Left renal cortex interstitium (tissue), 4 donors: ENCODE data around the gene PCDHB12. TPM values are rescaled to one million over a fixed set of nuclear protein-coding genes. Genes with fewer than 3 reads are reported as not detected.

Experiments
- DNase-seq, 4 donors: peaks; one replicate each; pipeline ENCODE4 v3.0.0-alpha.2; 2013; ENCODE audit warnings: low read depth in 4 of 4, low spot score in 2 of 4, missing footprints in 1 of 4
- polyA plus RNA-seq, 4 donors: library from polyadenylated mRNA; unstranded; fragments of 120-200 nt; gene quantifications; one replicate each; pipeline ENCODE4 v1.2.1, GENCODE V29; 2013; ENCODE audit not compliant: insufficient read length in 4 of 4

PCDHB12 gene
- polyA plus RNA-seq, 4 donors: 4.7 to 6.3 (median 5.5) TPM

DNA sequence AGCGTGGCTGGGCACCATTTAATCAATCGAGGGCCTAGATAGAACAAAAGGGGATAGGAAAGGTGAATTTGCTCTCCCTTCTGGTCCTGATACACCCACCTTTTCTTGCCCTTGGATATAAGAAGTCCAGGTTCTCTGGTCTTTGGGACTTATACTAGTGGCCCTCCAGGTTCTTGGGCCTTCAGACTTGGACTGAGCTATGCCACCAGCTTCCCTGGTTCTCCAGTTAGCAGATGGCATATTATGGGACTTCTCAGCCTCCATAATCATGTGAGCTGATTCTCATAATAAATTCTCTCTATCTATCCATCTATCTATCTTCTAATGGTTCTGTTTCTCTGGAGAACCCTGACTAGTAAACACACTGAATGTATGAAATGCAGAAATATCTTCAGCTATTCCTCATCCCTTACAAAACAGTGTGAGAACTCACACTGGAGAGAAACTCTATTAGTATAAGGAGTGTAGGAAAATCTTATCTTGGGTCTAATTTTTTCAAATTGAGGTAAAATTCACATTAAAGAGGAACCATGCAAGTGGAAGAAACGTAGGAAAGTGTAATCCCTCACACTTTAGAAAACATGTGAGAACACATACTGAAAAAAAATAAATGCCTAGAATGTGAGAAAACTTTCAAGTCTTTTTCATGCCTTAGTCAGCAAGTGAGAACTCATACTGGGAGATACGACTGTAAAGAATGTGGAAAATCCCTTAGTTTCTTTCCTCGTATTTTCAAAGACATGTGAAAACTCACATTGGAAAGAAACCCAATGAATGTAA is 52.1 kb downstream of the PCDHB12 start:
- DNase-seq: no peak

DNA sequence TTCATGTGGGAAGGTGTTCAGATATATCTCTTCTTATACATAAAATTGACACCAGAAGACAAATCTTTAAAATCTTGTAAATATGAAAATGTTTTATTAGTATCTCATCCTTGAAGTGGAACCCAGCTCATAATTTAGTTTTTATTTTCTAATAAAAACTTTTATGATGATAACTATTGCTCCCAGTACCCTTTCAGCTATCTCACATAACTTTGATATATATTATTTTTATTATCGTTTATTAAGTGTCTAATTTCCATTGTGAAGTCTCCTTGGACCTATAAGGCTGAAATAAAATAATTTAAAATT is 52.7 kb downstream of the PCDHB12 start:
- no peak for DNase-seq

Other genes starting within 250 kb of the PCDHB12 start
- gene PCDHAC2, start 242.2 kb upstream of the PCDHB12 start, polyA plus RNA-seq: under 1 TPM; 0.49 to 0.69 (median 0.62) TPM
- gene PCDHB1, start 157.3 kb upstream of the PCDHB12 start, polyA plus RNA-seq: under 1 TPM; 0.08 to 0.10 (median 0.09) TPM
- 1 to 10 TPM; 3.9 to 8.5 (median 6.3) TPM for gene PCDHB2, start 114.1 kb upstream of the PCDHB12 start, polyA plus RNA-seq
- gene PCDHB3, start 108.2 kb upstream of the PCDHB12 start, polyA plus RNA-seq: 1 to 10 TPM; 3.0 to 4.7 (median 3.5) TPM
- 1 to 10 TPM; 1.3 to 2.0 (median 2.0) TPM for gene PCDHB4, start 86.9 kb upstream of the PCDHB12 start, polyA plus RNA-seq
- 10 to 100 TPM in 1 of 4 donors, 1 to 10 TPM in 3; 5.2 to 10.2 (median 7.8) TPM for gene PCDHB5, start 73.5 kb upstream of the PCDHB12 start, polyA plus RNA-seq
- 1 to 10 TPM; 2.6 to 4.1 (median 3.2) TPM for gene PCDHB6, start 58.7 kb upstream of the PCDHB12 start, polyA plus RNA-seq
- 1 to 10 TPM; 4.5 to 7.1 (median 5.0) TPM for gene PCDHB7, start 36.1 kb upstream of the PCDHB12 start, polyA plus RNA-seq
- 1 to 10 TPM; 1.5 to 4.5 (median 2.8) TPM for gene PCDHB8, start 30.9 kb upstream of the PCDHB12 start, polyA plus RNA-seq
- gene PCDHB16, start 26.3 kb upstream of the PCDHB12 start, polyA plus RNA-seq: 1 to 10 TPM; 4.4 to 8.8 (median 7.3) TPM
- gene PCDHB9, start 21.6 kb upstream of the PCDHB12 start, polyA plus RNA-seq: 1 to 10 TPM; 3.5 to 4.4 (median 4.1) TPM
- 1 to 10 TPM; 5.5 to 9.8 (median 6.6) TPM for gene PCDHB10, start 16.4 kb upstream of the PCDHB12 start, polyA plus RNA-seq
- 1 to 10 TPM; 4.9 to 6.0 (median 5.6) TPM for gene PCDHB11, start 9.1 kb upstream of the PCDHB12 start, polyA plus RNA-seq
- 1 to 10 TPM; 5.0 to 7.6 (median 5.4) TPM for gene PCDHB13, start 5.2 kb downstream of the PCDHB12 start, polyA plus RNA-seq
- 10 to 100 TPM in 2 of 4 donors, 1 to 10 TPM in 2; 8.8 to 10.2 (median 9.8) TPM for gene PCDHB14, start 14.6 kb downstream of the PCDHB12 start, polyA plus RNA-seq
- gene PCDHB15, start 36.7 kb downstream of the PCDHB12 start, polyA plus RNA-seq: 10 to 100 TPM; 11.1 to 16.0 (median 15.0) TPM
- gene SLC25A2, start 95.3 kb downstream of the PCDHB12 start, polyA plus RNA-seq: under 1 TPM in 1 of 4 donors, not detected in 3; 0.14 TPM
- 100 to 1,000 TPM; 135 to 190 (median 151) TPM for gene TAF7, start 112.1 kb downstream of the PCDHB12 start, polyA plus RNA-seq
- gene PCDHGA1, start 121.8 kb downstream of the PCDHB12 start, polyA plus RNA-seq: 1 to 10 TPM in 3 of 4 donors, under 1 TPM in 1; 0.93 to 1.0 (median 1.0) TPM
- gene PCDHGA2, start 130.0 kb downstream of the PCDHB12 start, polyA plus RNA-seq: 1 to 10 TPM; 4.8 to 8.4 (median 7.6) TPM
- gene PCDHGA3, start 135.1 kb downstream of the PCDHB12 start, polyA plus RNA-seq: 1 to 10 TPM; 1.6 to 4.1 (median 3.0) TPM
- 1 to 10 TPM; 1.6 to 2.2 (median 1.8) TPM for gene PCDHGB1, start 141.4 kb downstream of the PCDHB12 start, polyA plus RNA-seq
- gene PCDHGA4, start 146.3 kb downstream of the PCDHB12 start, polyA plus RNA-seq: 1 to 10 TPM; 2.1 to 3.0 (median 2.5) TPM
- 1 to 10 TPM; 3.2 to 4.9 (median 3.8) TPM for gene PCDHGB2, start 151.3 kb downstream of the PCDHB12 start, polyA plus RNA-seq
- 1 to 10 TPM; 2.5 to 3.0 (median 2.8) TPM for gene PCDHGA5, start 155.4 kb downstream of the PCDHB12 start, polyA plus RNA-seq
- gene PCDHGB3, start 161.5 kb downstream of the PCDHB12 start, polyA plus RNA-seq: 1 to 10 TPM; 1.9 to 2.9 (median 2.2) TPM
- 1 to 10 TPM; 5.7 to 8.9 (median 7.1) TPM for gene PCDHGA6, start 165.2 kb downstream of the PCDHB12 start, polyA plus RNA-seq
- gene PCDHGA7, start 174.0 kb downstream of the PCDHB12 start, polyA plus RNA-seq: 1 to 10 TPM; 2.0 to 2.6 (median 2.3) TPM
- gene PCDHGB4, start 179.0 kb downstream of the PCDHB12 start, polyA plus RNA-seq: 1 to 10 TPM; 4.4 to 6.1 (median 5.8) TPM
- gene PCDHGA8, start 183.9 kb downstream of the PCDHB12 start, polyA plus RNA-seq: under 1 TPM; 0.46 to 0.55 (median 0.51) TPM
- 10 to 100 TPM in 2 of 4 donors, 1 to 10 TPM in 2; 8.8 to 10.6 (median 10.0) TPM for gene PCDHGB5, start 189.2 kb downstream of the PCDHB12 start, polyA plus RNA-seq
- 1 to 10 TPM; 5.0 to 6.4 (median 5.3) TPM for gene PCDHGA9, start 194.1 kb downstream of the PCDHB12 start, polyA plus RNA-seq
- gene PCDHGB6, start 199.3 kb downstream of the PCDHB12 start, polyA plus RNA-seq: 1 to 10 TPM; 6.3 to 7.9 (median 7.4) TPM
- 1 to 10 TPM; 3.1 to 3.8 (median 3.6) TPM for gene PCDHGA10, start 204.3 kb downstream of the PCDHB12 start, polyA plus RNA-seq
- gene PCDHGB7, start 209.0 kb downstream of the PCDHB12 start, polyA plus RNA-seq: 10 to 100 TPM; 14.0 to 17.5 (median 14.3) TPM
- gene PCDHGA11, start 212.3 kb downstream of the PCDHB12 start, polyA plus RNA-seq: 1 to 10 TPM; 4.6 to 5.6 (median 5.1) TPM
- 1 to 10 TPM; 1.1 to 2.4 (median 1.5) TPM for gene PCDHGA12, start 221.8 kb downstream of the PCDHB12 start, polyA plus RNA-seq